Prostate gland (tissue), 2 donors: ENCODE data around the gene TNFAIP1. TPM values are rescaled to one million over a fixed set of nuclear protein-coding genes. Genes with fewer than 3 reads are reported as not detected.

Experiments
- DNase-seq: peaks from one replicate; pipeline ENCODE4 v3.0.0-alpha.2; 2019; ENCODE audit warnings: low spot score
- H3K27ac ChIP-seq, 2 donors: fragments of 200-600 bp; sonication (generic); 2 replicates each; pipeline ENCODE4 v1.5.1; 2017 to 2019
- H3K27me3 ChIP-seq: fragments of 200-600 bp; sonication (generic); replicated peaks from 2 replicates; pipeline ENCODE4 v1.5.1; 2019; ENCODE audit not compliant: insufficient read depth
- H3K36me3 ChIP-seq, 2 donors: fragments of 200-600 bp; sonication (generic); 1 replicate in 1 of 2; 2 replicates in 1 of 2; pipeline versions ENCODE4 v1.5.1 to v1.8.1; 2017 to 2019
- H3K4me1 ChIP-seq: fragments of 200-600 bp; sonication (generic); replicated peaks from 2 replicates; pipeline ENCODE4 v1.5.1; 2019
- H3K4me3 ChIP-seq, 2 donors: fragments of 200-600 bp; sonication (generic); 2 replicates each; pipeline ENCODE4 v1.5.1; 2017 to 2019
- H3K9me3 ChIP-seq: fragments of 200-600 bp; sonication (generic); 2 replicates; pipeline ENCODE4 v1.5.1; 2017
- CTCF ChIP-seq, 4 experiments: fragments of 200-600 bp in 2 of 4; fragments of 450-650 bp in 2 of 4; sonication (generic) in 2 of 4; IDR thresholded peaks; 1 replicate in 3 of 4; 2 replicates in 1 of 4; pipeline ENCODE4 v1.5.1; 2016 to 2019; ENCODE audit warnings: antibody characterized with exemption in 4 of 4, mild to moderate bottlenecking in 2 of 4, moderate library complexity in 2 of 4
- POLR2A ChIP-seq: fragments of 450-650 bp; IDR thresholded peaks from one replicate; pipeline ENCODE4 v1.6.1; 2016; ENCODE audit warnings: antibody characterized with exemption, mild to moderate bottlenecking
- POLR2AphosphoS5 ChIP-seq: sonication (generic); formaldehyde crosslinking; IDR thresholded peaks from one replicate; pipeline ENCODE4 v1.6.1; 2017; ENCODE audit warnings: antibody characterized with exemption
- WGBS: methylation state at CpG from one replicate; pipeline ENCODE4 v1.1.5; 2018; 5-methylcytosine and 5-hydroxymethylcytosine counted together
- intact Hi-C: fragments of 100-400 bp; cut with DNase I; formaldehyde crosslinking; loops from one replicate; pipeline ENCODE4 v1.14.2; 2022
- total RNA-seq, 2 donors: library from RNA; depleted of rRNA; stranded (reverse); fragments of >200 nt; gene quantifications; one replicate each; pipeline ENCODE4 v1.1.0, GENCODE V29; 2016

Gene TNFAIP1
- total RNA-seq, 2 donors from 2014 or later = 32.2 to 63.1 TPM

- WGBS = 92% methylated on average over 19 of the region's 19 CpGs
- H3K36me3 ChIP-seq = peaks cover 12 to 30% of the 10 kb centered on the region in 2 donors
These were observed 8.9 kb downstream of the TNFAIP1 start for GRCh38 chr17:28344435-28344901.

GRCh38 chr17:28345419-28346198 lies 10.0 kb downstream of the TNFAIP1 start:
- intact Hi-C loops = no loop called here
- TF ChIP-seq CTCF (IDR thresholded peaks at IDR 0.05) = no peak
- no peak for TF ChIP-seq POLR2A
- no peak for TF ChIP-seq POLR2AphosphoS5
- H3K4me3 ChIP-seq = no peak overlapping the region
- WGBS = 54% methylated on average over 13 of the region's 13 CpGs
- H3K9me3 ChIP-seq = no peaks in the 10 kb centered on the region
- peaks cover 12 to 21% of the 10 kb centered on the region in 2 donors for H3K36me3 ChIP-seq
- H3K4me1 ChIP-seq = no peaks in the 10 kb centered on the region
- DNase-seq = no peak
- no peak overlapping the region for H3K27ac ChIP-seq
- H3K27me3 ChIP-seq = no peaks in the 10 kb centered on the region

More at GRCh38 chr17:28344435-28344901, 8.9 kb downstream of the TNFAIP1 start:
- no peaks in the 10 kb centered on the region for H3K4me1 ChIP-seq
- no peak overlapping the region for H3K27ac ChIP-seq
- no peak overlapping the region for H3K4me3 ChIP-seq
- no peaks in the 10 kb centered on the region for H3K27me3 ChIP-seq
- TF ChIP-seq CTCF (IDR thresholded peaks at IDR 0.05) (no peak), POLR2AphosphoS5 (no peak), POLR2A (no peak)
- intact Hi-C loops = no loop called here
- H3K9me3 ChIP-seq = no peaks in the 10 kb centered on the region
- DNase-seq = no peak

GRCh38 chr17:28346199-28346580 lies 10.6 kb downstream of the TNFAIP1 start:
- TF ChIP-seq POLR2AphosphoS5 = no peak
- no peak for TF ChIP-seq POLR2A
- no peak for TF ChIP-seq CTCF (IDR thresholded peaks at IDR 0.05)
- no peak overlapping the region for H3K4me3 ChIP-seq
- intact Hi-C loops = no loop called here
- DNase-seq = no peak
- H3K27me3 ChIP-seq = no peaks in the 10 kb centered on the region
- 75% methylated on average over 2 of the region's 2 CpGs for WGBS
- no peaks in the 10 kb centered on the region for H3K4me1 ChIP-seq
- no peaks in the 10 kb centered on the region for H3K9me3 ChIP-seq
- H3K27ac ChIP-seq = no peak overlapping the region
- H3K36me3 ChIP-seq = peaks cover 8 to 17% of the 10 kb centered on the region in 2 donors

- Histone ChIP-seq H3K27ac (no peak overlapping the region), H3K4me1 (no peaks in the 10 kb centered on the region), H3K36me3 (peaks cover 6 to 11% of the 10 kb centered on the region in 2 donors), H3K27me3 (no peaks in the 10 kb centered on the region), H3K9me3 (no peaks in the 10 kb centered on the region), H3K4me3 (no peak overlapping the region)
- WGBS = 54% methylated on average over 7 of the region's 7 CpGs
- intact Hi-C loops = no loop called here
- TF ChIP-seq POLR2A (no peak), CTCF (IDR thresholded peaks at IDR 0.05) (peak in 1 of 4 experiments; percentile 9), POLR2AphosphoS5 (peak; percentile 4)
- no peak for DNase-seq
These were observed 11.2 kb downstream of the TNFAIP1 start for GRCh38 chr17:28346746-28347246.
